SU-DHL-6 (cell line): ENCODE measurements around the gene ZFP1.

ENCODE experiments used
- EZH2phosphoT487 ChIP-seq: fragments of 200-600 bp; sonication (generic), shearing (Covaris generic); conservative IDR thresholded peaks from 2 replicates; pipeline ENCODE4 v1.6.1; 2018; ENCODE audit warnings: mild to moderate bottlenecking, antibody characterized with exemption, low read length, moderate library complexity, mixed read lengths
- TF ChIP-seq, protein P1 (sequence below): fragments of 200-600 bp; sonication (generic); IDR thresholded peaks from one replicate; pipeline ENCODE4 v1.5.1; 2017; ENCODE audit warnings: antibody characterized with exemption, mild to moderate bottlenecking, low read length, moderate library complexity; ENCODE audit not compliant: insufficient read depth, poor library complexity, severe bottlenecking

DNA sequence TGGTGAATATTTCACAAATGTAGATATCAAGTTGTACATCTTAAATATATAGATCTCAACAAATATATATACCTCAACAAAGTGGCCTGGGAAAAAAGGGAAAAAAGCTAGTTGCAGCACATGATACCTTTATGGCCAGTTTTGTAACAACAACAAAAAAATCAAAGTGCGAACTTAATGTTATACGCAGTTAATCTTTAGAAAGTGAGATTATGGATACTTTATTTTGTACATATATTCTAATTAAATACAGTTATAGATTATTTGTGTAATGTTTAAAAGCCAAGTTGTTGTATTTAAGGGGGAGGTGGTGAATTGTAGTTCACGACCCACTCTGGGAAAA is 385 bp upstream of the ZFP1 start:
- TF ChIP-seq, protein P1, sequence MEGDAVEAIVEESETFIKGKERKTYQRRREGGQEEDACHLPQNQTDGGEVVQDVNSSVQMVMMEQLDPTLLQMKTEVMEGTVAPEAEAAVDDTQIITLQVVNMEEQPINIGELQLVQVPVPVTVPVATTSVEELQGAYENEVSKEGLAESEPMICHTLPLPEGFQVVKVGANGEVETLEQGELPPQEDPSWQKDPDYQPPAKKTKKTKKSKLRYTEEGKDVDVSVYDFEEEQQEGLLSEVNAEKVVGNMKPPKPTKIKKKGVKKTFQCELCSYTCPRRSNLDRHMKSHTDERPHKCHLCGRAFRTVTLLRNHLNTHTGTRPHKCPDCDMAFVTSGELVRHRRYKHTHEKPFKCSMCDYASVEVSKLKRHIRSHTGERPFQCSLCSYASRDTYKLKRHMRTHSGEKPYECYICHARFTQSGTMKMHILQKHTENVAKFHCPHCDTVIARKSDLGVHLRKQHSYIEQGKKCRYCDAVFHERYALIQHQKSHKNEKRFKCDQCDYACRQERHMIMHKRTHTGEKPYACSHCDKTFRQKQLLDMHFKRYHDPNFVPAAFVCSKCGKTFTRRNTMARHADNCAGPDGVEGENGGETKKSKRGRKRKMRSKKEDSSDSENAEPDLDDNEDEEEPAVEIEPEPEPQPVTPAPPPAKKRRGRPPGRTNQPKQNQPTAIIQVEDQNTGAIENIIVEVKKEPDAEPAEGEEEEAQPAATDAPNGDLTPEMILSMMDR, result no peak
- no peak for TF ChIP-seq EZH2phosphoT487
